Measurements from ENCODE around the gene SIAH1. TPM values are rescaled to one million over a fixed set of nuclear protein-coding genes. Genes with fewer than 3 reads are reported as not detected.

SIAH1 gene
- total RNA-seq, 1 experiment from 2014 or later = 27.2 TPM

GRCh38 chr16:48383009-48383876, 2.0 kb downstream of the SIAH1 start:
- intact Hi-C loops (cut with micrococcal nuclease; ENCODE audit: unreplicated experiment) = loop anchor here (10.0 kb wide), 1 partner anchor 1498 kb away; the partner anchor contains the start of gene GPT2
- H3K4me1 Mint-ChIP-seq (ENCODE audit: low read depth, unreplicated experiment) = peaks cover 31% of the 10 kb centered on the region
- POLR2A ChIA-PET = interaction anchor here (1.0 kb wide), 1 partner anchor 17 kb away, joined by 5 read pairs; no protein-coding TSS in a partner anchor
- no peaks in the 10 kb centered on the region for H3K36me3 ChIP-seq (ENCODE audit: control insufficient read depth, insufficient read depth, low read length)
- peak overlapping the region; percentile 58 for H3K4me3 ChIP-seq (ENCODE audit: low read depth, low read length)
- CTCF ChIA-PET = no interaction called here
- H3K27me3 ChIP-seq (replicated peaks; ENCODE audit: control insufficient read depth, insufficient read depth, low read length) = no peaks in the 10 kb centered on the region
- H3K9me3 Mint-ChIP-seq (ENCODE audit: unreplicated experiment) = no peaks in the 10 kb centered on the region
- H3K27me3 Mint-ChIP-seq (ENCODE audit: insufficient read depth, unreplicated experiment) = no peaks in the 10 kb centered on the region
- peaks cover 12% of the 10 kb centered on the region for H3K36me3 Mint-ChIP-seq (ENCODE audit: insufficient read depth, unreplicated experiment)
- H3K4me3 Mint-ChIP-seq (ENCODE audit: unreplicated experiment) = peak overlapping the region; percentile 94
- H3K9me3 ChIP-seq = no peaks in the 10 kb centered on the region
- TF ChIP-seq CTCF (IDR thresholded peaks at IDR 0.05; ENCODE audit: insufficient read depth in 1 of 2, low read depth in 1 of 2, low read length in 1 of 2, severe bottlenecking in 1 of 2, unreplicated experiment in 1 of 2) = no peak
- no peak for DNase-seq
- H3K27ac Mint-ChIP-seq (ENCODE audit: unreplicated experiment) = peak overlapping the region; percentile 83
- no TSS peak for BruUV-seq (replicated peaks)
- peaks cover 10% of the 10 kb centered on the region; the same call in 1 of the 2 replicates for H3K4me1 ChIP-seq

GRCh38 chr16:48382131-48382530, 3.1 kb downstream of the SIAH1 start:
- H3K4me3 Mint-ChIP-seq (ENCODE audit: unreplicated experiment) = no peak overlapping the region
- H3K27ac Mint-ChIP-seq (ENCODE audit: unreplicated experiment) = no peak overlapping the region
- peaks cover 31% of the 10 kb centered on the region for H3K4me1 Mint-ChIP-seq (ENCODE audit: low read depth, unreplicated experiment)

More at GRCh38 chr16:48382131-48382530, 3.1 kb downstream of the SIAH1 start:
- no peak for DNase-seq
- no peaks in the 10 kb centered on the region for H3K27me3 ChIP-seq (replicated peaks; ENCODE audit: control insufficient read depth, insufficient read depth, low read length)
- no peaks in the 10 kb centered on the region for H3K36me3 ChIP-seq (ENCODE audit: control insufficient read depth, insufficient read depth, low read length)
- POLR2A ChIA-PET = no interaction called here
- no peak overlapping the region for H3K4me3 ChIP-seq (ENCODE audit: low read depth, low read length)
- Mint-ChIP-seq H3K9me3 (ENCODE audit: unreplicated experiment) (no peaks in the 10 kb centered on the region), H3K36me3 (ENCODE audit: insufficient read depth, unreplicated experiment) (peaks cover 12% of the 10 kb centered on the region), H3K27me3 (ENCODE audit: insufficient read depth, unreplicated experiment) (no peaks in the 10 kb centered on the region)
- CTCF ChIA-PET = no interaction called here
- H3K9me3 ChIP-seq = no peaks in the 10 kb centered on the region
- no TSS peak for BruUV-seq (replicated peaks)
- intact Hi-C loops (cut with micrococcal nuclease; ENCODE audit: unreplicated experiment) = loop anchor here (10.0 kb wide), 1 partner anchor 1497 kb away; the partner anchor contains the start of gene GPT2
- H3K4me1 ChIP-seq = peaks cover 10% of the 10 kb centered on the region; the same call in 1 of the 2 replicates
- no peak for TF ChIP-seq CTCF (IDR thresholded peaks at IDR 0.05; ENCODE audit: insufficient read depth in 1 of 2, low read depth in 1 of 2, low read length in 1 of 2, severe bottlenecking in 1 of 2, unreplicated experiment in 1 of 2)
